MV-4-11 (cell line): ENCODE data around the gene ACSS3.

Experiments used
- DNase-seq: peaks from one replicate; lab custom pipeline; 2025; lab: John Stamatoyannopoulos, UW

ACSS3 gene

GRCh38 chr12:81300454-81300853, 222.6 kb downstream of the ACSS3 start:
- DNase-seq = no peak

DNA sequence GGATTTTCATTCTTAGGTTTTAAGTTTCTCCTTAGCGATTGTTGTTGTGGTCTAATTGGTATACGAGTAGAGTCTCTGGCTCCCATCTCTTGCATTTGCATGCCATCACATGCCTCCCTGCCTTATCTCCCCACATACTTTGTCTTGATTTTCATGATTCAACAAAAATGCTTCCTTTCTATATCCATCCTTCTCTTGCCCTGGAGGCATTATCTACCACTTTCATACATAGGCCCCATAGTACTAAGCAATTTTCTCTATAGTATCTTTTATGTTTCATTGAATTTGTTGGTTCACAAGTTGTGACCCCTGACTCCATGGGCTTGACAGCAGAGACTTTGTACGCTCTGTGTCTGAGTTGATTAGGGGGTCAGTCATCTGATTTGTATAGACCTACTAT, 226.1 kb downstream of the ACSS3 start:
- no peak for DNase-seq
